ENCODE measurements around the gene SORCS2. TPM values are rescaled to one million over a fixed set of nuclear protein-coding genes. Genes with fewer than 3 reads are reported as not detected.

SORCS2 gene
- total and polyA plus RNA-seq, 2 of the 8 experiments (the other 6 are each of a cell fraction or from before 2014, with no cell fraction given), result 0.36 to 1.8 TPM

DNA sequence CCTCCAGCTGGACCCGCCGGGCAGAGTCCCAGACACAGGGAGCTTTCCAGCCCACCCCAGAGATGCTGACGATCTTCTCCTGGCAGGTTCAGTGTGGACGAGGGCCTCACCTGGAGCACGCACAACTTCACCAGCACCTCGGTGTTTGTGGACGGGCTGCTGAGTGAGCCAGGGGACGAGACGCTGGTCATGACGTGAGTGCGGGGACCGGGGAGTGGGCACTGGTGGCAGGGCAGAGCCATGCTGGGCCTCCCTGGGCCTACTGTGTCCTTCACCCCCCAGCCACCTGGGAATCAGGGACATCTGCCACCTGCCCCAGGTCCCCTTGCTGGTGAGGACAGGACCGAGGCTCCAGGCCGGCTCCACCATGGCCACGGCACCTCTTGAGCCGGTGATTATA lies 511.8 kb downstream of the SORCS2 start:
- Histone ChIP-seq H3K23ac (ENCODE audit: insufficient read length) (no peak overlapping the region), H3K79me1 (ENCODE audit: low read depth, low read length) (no peaks in the 10 kb centered on the region), H4K5ac (ENCODE audit: insufficient read length, low read depth, low read length) (no peak overlapping the region), H3K27me3 (replicated peaks in 1 of 4; ENCODE audit: control insufficient read depth in 3 of 4, extremely low read depth in 1 of 4, insufficient read depth in 3 of 4, low read length in 3 of 4) (no peaks in the 10 kb centered on the region), H3K18ac (ENCODE audit: extremely low read depth, low read length) (no peak overlapping the region), H2BK120ac (replicated peaks; ENCODE audit: low read depth, low read length) (no peak overlapping the region), H3K36me3 (ENCODE audit: control insufficient read depth in 2 of 4, insufficient read depth in 4 of 4, low read length in 3 of 4) (no peaks in the 10 kb centered on the region), H2BK5ac (ENCODE audit: low read depth, low read length) (no peak overlapping the region), H3K9me3 (ENCODE audit: insufficient read depth in 2 of 2, low read depth in 1 of 2, low read length in 1 of 2) (no peaks in the 10 kb centered on the region), H4K8ac (ENCODE audit: extremely low read depth, insufficient read depth, low read length) (no peak overlapping the region), H3K4me3 (ENCODE audit: extremely low read depth in 1 of 4, insufficient read depth in 2 of 4, low read depth in 3 of 4, low read length in 4 of 4) (no peak overlapping the region), H2BK20ac (ENCODE audit: low read length) (no peak overlapping the region), H2BK15ac (ENCODE audit: low read length) (no peak overlapping the region), H3K4ac (replicated peaks; ENCODE audit: insufficient read length, low read depth, low read length) (no peak overlapping the region), H2AFZ (ENCODE audit: low read length) (no peak overlapping the region), H4K91ac (replicated peaks; ENCODE audit: insufficient read length, low read length) (no peak overlapping the region), H3K4me2 (ENCODE audit: insufficient read depth in 1 of 2, low read depth in 2 of 2, low read length in 2 of 2) (no peak overlapping the region), H3K27ac (ENCODE audit: low read depth, low read length) (no peak overlapping the region), H4K20me1 (replicated peaks in 1 of 2; ENCODE audit: control insufficient read depth in 1 of 2, insufficient read depth in 2 of 2, low read length in 2 of 2) (no peaks in the 10 kb centered on the region), H3K4me1 (replicated peaks in 1 of 4; ENCODE audit: control insufficient read depth in 3 of 4, insufficient read depth in 4 of 4, low read length in 3 of 4) (peaks cover 0 to 8% (median 2%) of the 10 kb centered on the region in 4 experiments; a peak in 5 of 7 replicates), H3K14ac (ENCODE audit: insufficient read length) (no peak overlapping the region), H3K56ac (replicated peaks; ENCODE audit: insufficient read length, low read depth, low read length) (no peak overlapping the region), H3K9ac (replicated peaks in 1 of 4; ENCODE audit: extremely low read depth in 1 of 4, low read depth in 3 of 4, low read length in 3 of 4) (no peak overlapping the region), H2BK12ac (ENCODE audit: low read depth, low read length) (no peak overlapping the region), H2AK5ac (ENCODE audit: low read depth, low read length) (no peak overlapping the region), H3K79me2 (ENCODE audit: control insufficient read depth in 1 of 2, insufficient read depth in 2 of 2, low read length in 2 of 2) (no peaks in the 10 kb centered on the region), H3K23me2 (ENCODE audit: low read depth, low read length) (no peaks in the 10 kb centered on the region)
- DNase-seq (ENCODE audit: low read depth in 1 of 2, low spot score in 2 of 2) (no peak), FAIRE-seq (no peak)
- ChIA-PET POLR2A (ENCODE audit: partially characterized antibody) (no interaction called here), CTCF (ENCODE audit: partially characterized antibody) (interaction anchor here (0.9 to 1.9 kb wide), 8 partner anchors 9 to 183 kb away, joined by 3 to 7 read pairs (median 3); no protein-coding TSS in a partner anchor)
- 94% methylated on average over 16 of the region's 16 CpGs; no CpG with 5 or more reads in 1 of the 2 experiments for WGBS, 2 experiments (ENCODE audit: extremely low coverage in 1 of 2, insufficient coverage in 1 of 2, insufficient read length in 1 of 2, insufficient replicate concordance in 2 of 2, low coverage in 1 of 2, low lambda C conversion rate in 2 of 2, missing lambda C conversion rate in 1 of 2)
- TF ChIP-seq SUZ12 (IDR thresholded peaks at IDR 0.05; ENCODE audit: low read length), result no peak
- no peak for TF ChIP-seq CTBP2 (IDR thresholded peaks at IDR 0.05; ENCODE audit: borderline replicate concordance, insufficient read depth, insufficient read length, low read length)
- TF ChIP-seq HDAC6 (IDR thresholded peaks at IDR 0.05; ENCODE audit: low read depth, low read length), result no peak
- no peak for TF ChIP-seq CHD1 (IDR thresholded peaks at IDR 0.05; ENCODE audit: low read depth, low read length)
- no peak for TF ChIP-seq SP1 (IDR thresholded peaks at IDR 0.05; ENCODE audit: low read depth, low read length)
- no peak for TF ChIP-seq RAD21 (IDR thresholded peaks at IDR 0.05 in 1 of 2, conservative IDR thresholded peaks at IDR 0.05 in 1 of 2; ENCODE audit: low read depth in 2 of 2, low read length in 2 of 2)
- no peak for TF ChIP-seq PHF8 (conservative IDR thresholded peaks at IDR 0.05; ENCODE audit: low read depth, low read length)
- TF ChIP-seq EGR1 (IDR thresholded peaks at IDR 0.05; ENCODE audit: borderline replicate concordance, low read depth, low read length), result no peak
- TF ChIP-seq NANOG (IDR thresholded peaks at IDR 0.05; ENCODE audit: insufficient read depth, low read depth, low read length, poor library complexity, severe bottlenecking), result no peak
- no peak for TF ChIP-seq CREB1 (IDR thresholded peaks at IDR 0.05)
- TF ChIP-seq JUN (IDR thresholded peaks at IDR 0.05; ENCODE audit: low read depth, low read length), result no peak
- no peak for TF ChIP-seq KDM4A (IDR thresholded peaks at IDR 0.05; ENCODE audit: low read depth, low read length, severe bottlenecking)
- no peak for TF ChIP-seq POLR2AphosphoS5 (IDR thresholded peaks at IDR 0.05; ENCODE audit: low read depth, low read length)
- TF ChIP-seq HDAC2 (IDR thresholded peaks at IDR 0.05; ENCODE audit: borderline replicate concordance in 1 of 2, low read depth in 2 of 2, low read length in 2 of 2), result no peak
